Measurements from ENCODE around the gene LPP. TPM values are rescaled to one million over a fixed set of nuclear protein-coding genes. Genes with fewer than 3 reads are reported as not detected.

The LPP gene
- total RNA-seq, 1 experiment from 2014 or later, result 54.0 TPM

- intact Hi-C loops (cut with micrococcal nuclease), result no loop called here
- TF ChIP-seq ATF3 (IDR thresholded peaks at IDR 0.05), result no peak
- no peak for TF ChIP-seq RAD21 (IDR thresholded peaks at IDR 0.05; ENCODE audit: low read depth)
- TF ChIP-seq SIN3A (IDR thresholded peaks at IDR 0.05; ENCODE audit: low read depth), result no peak
- no peak for TF ChIP-seq ZFX (IDR thresholded peaks at IDR 0.05)
- no peak for TF ChIP-seq SRF (IDR thresholded peaks at IDR 0.05; ENCODE audit: low read depth)
- no peak for TF ChIP-seq CBX3 (IDR thresholded peaks at IDR 0.05; ENCODE audit: low read depth)
Observed at GRCh38 chr3:188661806-188662205, 507.8 kb downstream of the LPP start.

GRCh38 chr3:188662214-188662613 is 508.3 kb downstream of the LPP start:
- H3K79me2 ChIP-seq (ENCODE audit: insufficient read depth, low read length), result no peaks in the 10 kb centered on the region
- H3K4me1 ChIP-seq (ENCODE audit: control insufficient read depth in 1 of 2, insufficient read depth in 2 of 2, low read length in 2 of 2), result no peaks in the 10 kb centered on the region
- no peak overlapping the region for H3K4me3 ChIP-seq (replicated peaks in 1 of 2; ENCODE audit: low read depth in 1 of 2, low read length in 2 of 2)
- ATAC-seq, result no peak
- DNase-seq (ENCODE audit: low read depth, low spot score), result no peak
- ChIA-PET RAD21 (ENCODE audit: low non-redundant PET in 1 of 2, low total read pairs in 2 of 2, uncharacterized antibody in 2 of 2, unreplicated experiment in 2 of 2) (no interaction called here), POLR2A (no interaction called here), CTCF (no interaction called here)
- no peaks in the 10 kb centered on the region for H4K20me1 ChIP-seq (ENCODE audit: insufficient read depth)
- TF ChIP-seq ZBTB33 (IDR thresholded peaks at IDR 0.05; ENCODE audit: extremely low read depth, insufficient replicate concordance, low read length) (no peak), ATF3 (IDR thresholded peaks at IDR 0.05) (no peak), POLR2AphosphoS5 (IDR thresholded peaks at IDR 0.05; ENCODE audit: low read depth, low read length) (no peak), CTCF (IDR thresholded peaks at IDR 0.05 in 2 of 3, conservative IDR thresholded peaks at IDR 0.05 in 1 of 3; ENCODE audit: borderline replicate concordance in 1 of 3, insufficient read depth in 1 of 3, low read depth in 2 of 3, low read length in 2 of 3) (no peak)
- BruUV-seq (replicated peaks), result no TSS peak
- no peaks in the 10 kb centered on the region for H3K9me2 ChIP-seq (ENCODE audit: insufficient read depth)
- H3K9me3 ChIP-seq (ENCODE audit: control insufficient read depth in 1 of 2, insufficient read depth in 1 of 2, low read depth in 1 of 2, low read length in 2 of 2), result no peaks in the 10 kb centered on the region
- intact Hi-C loops (cut with micrococcal nuclease), result no loop called here
- H3K4me2 ChIP-seq (ENCODE audit: low read length), result no peak overlapping the region
- no peak overlapping the region for H3K9ac ChIP-seq (ENCODE audit: low read length)
- H3K27me3 ChIP-seq (ENCODE audit: insufficient read depth, low read length), result no peaks in the 10 kb centered on the region
- no peak overlapping the region for H3K27ac ChIP-seq (ENCODE audit: low read depth, low read length)
- no peaks in the 10 kb centered on the region for H3K36me3 ChIP-seq (ENCODE audit: control insufficient read depth in 1 of 2, insufficient read depth in 2 of 2, low read length in 2 of 2)
- no peak overlapping the region for H2AFZ ChIP-seq (ENCODE audit: low read depth, low read length, poor library complexity, severe bottlenecking)

More at GRCh38 chr3:188661806-188662205, 507.8 kb downstream of the LPP start:
- Histone ChIP-seq H3K27me3 (ENCODE audit: insufficient read depth, low read length) (no peaks in the 10 kb centered on the region), H3K4me3 (replicated peaks in 1 of 2; ENCODE audit: low read depth in 1 of 2, low read length in 2 of 2) (no peak overlapping the region), H3K4me2 (ENCODE audit: low read length) (no peak overlapping the region), H2AFZ (ENCODE audit: low read depth, low read length, poor library complexity, severe bottlenecking) (no peak overlapping the region), H4K20me1 (ENCODE audit: insufficient read depth) (no peaks in the 10 kb centered on the region), H3K9me2 (ENCODE audit: insufficient read depth) (no peaks in the 10 kb centered on the region), H3K4me1 (ENCODE audit: control insufficient read depth in 1 of 2, insufficient read depth in 2 of 2, low read length in 2 of 2) (no peaks in the 10 kb centered on the region), H3K9ac (ENCODE audit: low read length) (no peak overlapping the region), H3K9me3 (ENCODE audit: control insufficient read depth in 1 of 2, insufficient read depth in 1 of 2, low read depth in 1 of 2, low read length in 2 of 2) (no peaks in the 10 kb centered on the region), H3K79me2 (ENCODE audit: insufficient read depth, low read length) (no peaks in the 10 kb centered on the region), H3K27ac (ENCODE audit: low read depth, low read length) (no peak overlapping the region), H3K36me3 (ENCODE audit: control insufficient read depth in 1 of 2, insufficient read depth in 2 of 2, low read length in 2 of 2) (no peaks in the 10 kb centered on the region)
- no TSS peak for BruUV-seq (replicated peaks)
- ChIA-PET CTCF (no interaction called here), POLR2A (no interaction called here), RAD21 (ENCODE audit: low non-redundant PET in 1 of 2, low total read pairs in 2 of 2, uncharacterized antibody in 2 of 2, unreplicated experiment in 2 of 2) (no interaction called here)
- no peak for DNase-seq (ENCODE audit: low read depth, low spot score)
- no peak for ATAC-seq
